Cerebellar nuclear complex (tissue), 1 donor: ENCODE results near the gene SYNE2.

Experiments used
- DNase-seq, 2 experiments: peaks; one replicate each; lab custom pipeline; 2025; lab: John Stamatoyannopoulos, UW

SYNE2 gene

DNA sequence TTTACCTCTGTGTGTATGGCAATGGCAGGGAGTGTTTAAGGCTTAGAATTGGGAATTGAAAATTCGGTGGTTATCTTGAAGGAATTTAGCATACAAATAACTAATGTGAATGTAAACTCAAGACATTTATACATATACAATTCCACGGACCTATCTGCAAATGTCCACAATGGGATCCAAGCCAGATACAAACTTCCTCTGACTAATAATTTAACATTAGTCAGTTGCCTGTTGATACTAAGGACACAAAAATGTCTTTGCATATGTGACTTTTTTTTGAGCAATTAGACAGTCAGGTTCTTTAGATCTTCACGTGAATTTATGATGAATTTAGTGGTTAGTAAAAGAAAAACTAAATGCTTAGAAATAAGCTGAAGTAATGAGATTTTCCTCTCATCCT lies 400.9 kb downstream of the SYNE2 start:
- DNase-seq: no peak

DNA sequence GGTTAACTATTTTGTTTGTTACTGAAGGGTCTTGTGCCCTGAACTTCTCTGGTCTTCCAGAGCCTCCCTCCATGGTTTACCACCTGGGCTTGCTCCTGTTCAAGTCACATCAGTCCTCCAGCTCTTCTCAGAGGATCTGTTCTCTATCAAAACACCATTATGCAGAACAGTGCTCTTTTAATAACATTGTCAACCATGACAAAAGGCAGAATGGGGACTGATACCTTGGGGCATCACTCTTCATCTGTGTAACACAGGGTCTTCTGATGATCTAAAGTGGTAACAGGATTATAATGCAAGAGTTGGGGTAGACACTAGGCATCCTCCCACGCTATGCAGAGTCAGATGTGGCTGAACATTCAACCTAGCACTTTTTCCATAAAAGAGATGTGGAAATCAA lies 403.0 kb downstream of the SYNE2 start:
- DNase-seq: no peak

DNA sequence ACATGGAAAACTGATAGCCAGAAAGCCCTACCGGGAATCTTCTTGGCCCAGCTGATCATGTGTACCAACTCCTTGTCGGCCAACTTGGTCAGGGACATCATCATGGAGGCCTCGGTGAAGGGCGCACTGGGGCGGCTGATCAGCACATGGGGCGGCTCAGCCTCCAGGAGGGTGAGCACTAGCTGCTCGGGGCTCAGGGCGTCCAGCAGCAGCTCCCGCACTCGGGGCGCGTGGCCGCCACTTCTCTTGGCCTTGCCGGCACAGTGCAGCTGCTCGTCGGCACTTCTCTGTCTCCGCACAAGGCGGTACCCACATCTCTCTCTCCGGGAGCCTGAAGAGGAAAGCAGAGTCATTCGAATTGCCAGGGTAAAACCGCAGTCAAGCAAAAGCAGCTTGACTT lies 407.6 kb downstream of the SYNE2 start:
- DNase-seq: no peak

DNA sequence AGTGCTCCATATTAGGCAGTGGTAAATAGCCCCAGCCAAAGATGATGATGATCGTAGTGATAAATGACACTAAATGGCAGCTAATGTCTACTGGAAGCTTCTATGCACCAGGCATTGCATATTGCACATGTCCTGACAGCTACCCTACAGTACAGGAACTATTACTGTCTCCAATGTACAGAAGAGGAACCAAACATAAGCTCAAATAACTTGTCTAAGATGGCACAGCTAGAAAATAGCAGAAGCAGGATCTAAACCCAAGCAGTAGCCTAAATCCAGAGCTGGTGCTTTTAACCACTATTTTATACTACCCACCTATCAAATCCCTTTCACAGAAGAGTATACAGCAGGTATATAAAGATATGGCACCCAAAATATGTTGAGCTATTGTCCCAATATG lies 412.4 kb downstream of the SYNE2 start:
- no peak for DNase-seq

DNA sequence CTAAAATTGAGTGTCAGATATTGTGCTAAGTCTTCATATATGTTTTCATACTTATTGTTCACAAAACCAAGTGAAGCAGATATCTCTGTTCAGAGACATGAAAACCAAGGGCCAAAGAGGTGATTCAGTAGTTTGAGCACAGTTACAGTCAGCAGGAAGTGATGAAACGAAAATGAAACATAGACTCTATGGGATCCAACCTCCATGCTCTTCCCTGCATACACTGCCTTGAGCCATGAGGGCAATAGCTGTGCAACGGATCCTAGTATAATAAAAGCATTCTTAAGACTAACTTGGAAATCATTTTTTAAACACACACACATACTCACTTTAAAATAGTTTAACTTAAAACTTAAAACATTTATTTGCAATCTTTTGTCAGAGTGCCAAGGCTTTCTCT lies 413.4 kb downstream of the SYNE2 start:
- no peak for DNase-seq

DNA sequence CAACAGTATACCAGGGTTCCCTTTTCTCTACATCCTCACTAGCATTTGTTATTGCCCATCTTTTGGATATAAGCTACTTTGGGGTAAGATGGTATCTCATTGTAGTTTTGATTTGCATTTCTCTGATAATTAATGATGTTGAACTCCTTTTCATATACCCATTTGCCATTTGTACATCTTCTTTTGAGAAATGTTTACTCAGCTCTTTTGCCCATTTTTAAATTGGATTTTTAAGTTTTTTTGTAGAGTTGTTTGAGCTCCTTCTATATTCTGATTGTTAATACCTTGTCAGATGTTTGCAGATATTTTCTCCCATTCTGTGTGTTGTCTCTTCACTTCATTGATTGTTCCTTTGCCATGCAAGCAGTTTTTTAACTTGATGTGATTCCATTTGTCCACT lies 419.2 kb downstream of the SYNE2 start:
- DNase-seq: no peak
